Panc1 (cell line): Measurements from ENCODE around the gene LAG3. TPM values are rescaled to one million over a fixed set of nuclear protein-coding genes. Genes with fewer than 3 reads are reported as not detected.

Source experiments
- ATAC-seq: fragments of 200-7000 bp; cut with Tn5 transposase; 2 replicates; pipeline ENCODE4 v1.9.1; 2020; ENCODE audit warnings: mild to moderate bottlenecking, moderate library complexity
- BruUV-seq: library from RNA; stranded (reverse); fragments of 400-500 nt; replicated peaks from 2 replicates; lab custom pipeline; 2021; lab: Mats Ljungman, UMichigan
- CTCF ChIA-PET: fragments of 300-600 bp; sonication (Branson Sonifier 250); formaldehyde crosslinking; loops from one replicate; lab custom pipeline; 2022; ENCODE audit warnings: antibody characterized with exemption; lab: Charles Lee
- POLR2A ChIA-PET: fragments of 300-600 bp; sonication (Branson Sonifier 250); formaldehyde crosslinking; loops from one replicate; lab custom pipeline; 2022; ENCODE audit warnings: antibody characterized with exemption; lab: Charles Lee
- DNase-seq: peaks from one replicate; pipeline ENCODE4 v3.0.0-alpha.2; 2010; ENCODE audit warnings: low read depth, low spot score
- H3K27ac ChIP-seq: 2 replicates; pipeline ENCODE4 v1.5.1; 2011; ENCODE audit warnings: mild to moderate bottlenecking, low read length, inconsistent platforms
- H3K27me3 ChIP-seq: fragments of 200-500 bp; sonication (Bioruptor generic); 2 replicates; pipeline ENCODE4 v1.6.0; 2014; ENCODE audit warnings: low read length, inconsistent platforms; ENCODE audit not compliant: control insufficient read depth, insufficient read depth
- H3K36me3 ChIP-seq: fragments of 200-500 bp; sonication (Bioruptor generic); 2 replicates; pipeline ENCODE4 v1.5.1; 2014; ENCODE audit warnings: inconsistent platforms, mild to moderate bottlenecking, low read length, moderate library complexity; ENCODE audit not compliant: control insufficient read depth, insufficient read depth
- H3K4me1 ChIP-seq: 2 replicates; pipeline ENCODE4 v1.5.1; 2011; ENCODE audit warnings: inconsistent platforms, mild to moderate bottlenecking, low read length, moderate library complexity; ENCODE audit not compliant: control insufficient read depth, insufficient read depth
- H3K4me3 ChIP-seq, 2 experiments: 2 replicates each; pipeline ENCODE4 v1.5.1; 2011 to 2012; ENCODE audit warnings: low read depth in 2 of 2, low read length in 2 of 2, mild to moderate bottlenecking in 2 of 2, inconsistent platforms in 1 of 2, moderate library complexity in 1 of 2
- H3K9me3 ChIP-seq: fragments of 200-500 bp; sonication (Bioruptor generic); 2 replicates; pipeline ENCODE4 v1.5.1; 2014; ENCODE audit warnings: low read depth, mild to moderate bottlenecking, inconsistent platforms, low read length, moderate library complexity; ENCODE audit not compliant: control insufficient read depth, insufficient read depth
- POLR2AphosphoS5 ChIP-seq: IDR thresholded peaks from 2 replicates; pipeline ENCODE4 v1.6.1; 2012; ENCODE audit warnings: mild to moderate bottlenecking, low read depth, low read length, moderate library complexity
- SIN3A ChIP-seq: IDR thresholded peaks from 2 replicates; pipeline ENCODE4 v1.6.1; 2012; ENCODE audit warnings: low read depth, mild to moderate bottlenecking, low read length, moderate library complexity, borderline replicate concordance; ENCODE audit not compliant: insufficient read depth
- TCF7L2 ChIP-seq: IDR thresholded peaks from 2 replicates; pipeline ENCODE4 v1.6.1; 2011; ENCODE audit warnings: mild to moderate bottlenecking, low read depth, low read length, inconsistent platforms
- in situ Hi-C: cut with HindIII; loops from 2 replicates; pipeline ENCODE4 v1.10.0; 2016; ENCODE audit warnings: low sequenced_read_pairs, low pct_unique_long_range_greater_than_20kb
- intact Hi-C: fragments of 100-400 bp; cut with micrococcal nuclease; formaldehyde crosslinking; loops from one replicate; pipeline ENCODE4 v1.10.0; 2022; ENCODE audit not compliant: unreplicated experiment
- total RNA-seq: library from RNA; stranded (reverse); gene quantifications from one replicate; pipeline ENCODE4 v1.2.1, GENCODE V29; 2021; ENCODE audit not compliant: unreplicated experiment
- TF ChIP-seq, protein P1 (sequence below): fragments of 450-650 bp; IDR thresholded peaks from 2 replicates; pipeline ENCODE4 v1.5.1; 2017; ENCODE audit warnings: mild to moderate bottlenecking
- TF ChIP-seq, protein P2 (sequence below), 2 experiments: IDR thresholded peaks; 2 replicates each; pipeline ENCODE4 v1.6.1; 2011 to 2012; ENCODE audit warnings: low read depth in 2 of 2, control low read depth in 1 of 2, low read length in 1 of 2, mild to moderate bottlenecking in 1 of 2, moderate library complexity in 1 of 2; ENCODE audit not compliant: insufficient read depth in 1 of 2

LAG3 gene
- total RNA-seq, 1 experiment from 2014 or later = 2.7 TPM

DNA sequence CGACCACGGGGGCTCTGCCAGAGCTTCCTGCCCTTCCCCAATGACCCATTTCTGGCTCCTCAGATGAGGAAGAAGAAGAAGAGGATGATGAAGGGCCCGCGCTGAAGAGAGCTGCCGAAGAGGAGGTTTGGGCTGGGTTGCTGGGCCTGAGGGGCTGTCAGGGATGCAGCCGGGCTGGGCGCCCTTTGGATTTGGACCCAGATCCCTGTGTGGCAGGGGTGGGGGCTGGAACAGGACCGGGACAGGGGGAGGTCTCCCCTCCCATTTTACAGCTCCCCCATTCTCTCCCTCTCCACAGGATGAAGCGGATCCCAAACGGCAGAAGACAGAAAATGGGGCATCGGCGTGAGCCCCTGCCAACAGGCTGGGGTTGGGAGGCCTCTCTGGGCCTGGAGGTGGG is 2.2 kb upstream of the LAG3 start:
- TSS peak; percentile 95 for BruUV-seq
- no peaks in the 10 kb centered on the region for H3K27me3 ChIP-seq
- intact Hi-C loops (no loop called here), in situ Hi-C loops (no loop called here)
- H3K9me3 ChIP-seq = no peaks in the 10 kb centered on the region
- H3K27ac ChIP-seq = no peak overlapping the region
- H3K4me3 ChIP-seq = no peak overlapping the region
- ChIA-PET CTCF (no interaction called here), POLR2A (no interaction called here)
- DNase-seq = no peak
- TF ChIP-seq, protein P1, sequence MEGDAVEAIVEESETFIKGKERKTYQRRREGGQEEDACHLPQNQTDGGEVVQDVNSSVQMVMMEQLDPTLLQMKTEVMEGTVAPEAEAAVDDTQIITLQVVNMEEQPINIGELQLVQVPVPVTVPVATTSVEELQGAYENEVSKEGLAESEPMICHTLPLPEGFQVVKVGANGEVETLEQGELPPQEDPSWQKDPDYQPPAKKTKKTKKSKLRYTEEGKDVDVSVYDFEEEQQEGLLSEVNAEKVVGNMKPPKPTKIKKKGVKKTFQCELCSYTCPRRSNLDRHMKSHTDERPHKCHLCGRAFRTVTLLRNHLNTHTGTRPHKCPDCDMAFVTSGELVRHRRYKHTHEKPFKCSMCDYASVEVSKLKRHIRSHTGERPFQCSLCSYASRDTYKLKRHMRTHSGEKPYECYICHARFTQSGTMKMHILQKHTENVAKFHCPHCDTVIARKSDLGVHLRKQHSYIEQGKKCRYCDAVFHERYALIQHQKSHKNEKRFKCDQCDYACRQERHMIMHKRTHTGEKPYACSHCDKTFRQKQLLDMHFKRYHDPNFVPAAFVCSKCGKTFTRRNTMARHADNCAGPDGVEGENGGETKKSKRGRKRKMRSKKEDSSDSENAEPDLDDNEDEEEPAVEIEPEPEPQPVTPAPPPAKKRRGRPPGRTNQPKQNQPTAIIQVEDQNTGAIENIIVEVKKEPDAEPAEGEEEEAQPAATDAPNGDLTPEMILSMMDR = no peak
- TF ChIP-seq, protein P2, sequence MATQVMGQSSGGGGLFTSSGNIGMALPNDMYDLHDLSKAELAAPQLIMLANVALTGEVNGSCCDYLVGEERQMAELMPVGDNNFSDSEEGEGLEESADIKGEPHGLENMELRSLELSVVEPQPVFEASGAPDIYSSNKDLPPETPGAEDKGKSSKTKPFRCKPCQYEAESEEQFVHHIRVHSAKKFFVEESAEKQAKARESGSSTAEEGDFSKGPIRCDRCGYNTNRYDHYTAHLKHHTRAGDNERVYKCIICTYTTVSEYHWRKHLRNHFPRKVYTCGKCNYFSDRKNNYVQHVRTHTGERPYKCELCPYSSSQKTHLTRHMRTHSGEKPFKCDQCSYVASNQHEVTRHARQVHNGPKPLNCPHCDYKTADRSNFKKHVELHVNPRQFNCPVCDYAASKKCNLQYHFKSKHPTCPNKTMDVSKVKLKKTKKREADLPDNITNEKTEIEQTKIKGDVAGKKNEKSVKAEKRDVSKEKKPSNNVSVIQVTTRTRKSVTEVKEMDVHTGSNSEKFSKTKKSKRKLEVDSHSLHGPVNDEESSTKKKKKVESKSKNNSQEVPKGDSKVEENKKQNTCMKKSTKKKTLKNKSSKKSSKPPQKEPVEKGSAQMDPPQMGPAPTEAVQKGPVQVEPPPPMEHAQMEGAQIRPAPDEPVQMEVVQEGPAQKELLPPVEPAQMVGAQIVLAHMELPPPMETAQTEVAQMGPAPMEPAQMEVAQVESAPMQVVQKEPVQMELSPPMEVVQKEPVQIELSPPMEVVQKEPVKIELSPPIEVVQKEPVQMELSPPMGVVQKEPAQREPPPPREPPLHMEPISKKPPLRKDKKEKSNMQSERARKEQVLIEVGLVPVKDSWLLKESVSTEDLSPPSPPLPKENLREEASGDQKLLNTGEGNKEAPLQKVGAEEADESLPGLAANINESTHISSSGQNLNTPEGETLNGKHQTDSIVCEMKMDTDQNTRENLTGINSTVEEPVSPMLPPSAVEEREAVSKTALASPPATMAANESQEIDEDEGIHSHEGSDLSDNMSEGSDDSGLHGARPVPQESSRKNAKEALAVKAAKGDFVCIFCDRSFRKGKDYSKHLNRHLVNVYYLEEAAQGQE (IDR thresholded peaks at IDR 0.05; ENCODE audit: insufficient read depth in 1 of 2, low read depth in 2 of 2, low read length in 1 of 2) = no peak
- TF ChIP-seq TCF7L2 (no peak), SIN3A (no peak), POLR2AphosphoS5 (no peak)
- H3K4me1 ChIP-seq = peaks cover 32% of the 10 kb centered on the region
- peaks cover 2% of the 10 kb centered on the region for H3K36me3 ChIP-seq
- no peak for ATAC-seq

DNA sequence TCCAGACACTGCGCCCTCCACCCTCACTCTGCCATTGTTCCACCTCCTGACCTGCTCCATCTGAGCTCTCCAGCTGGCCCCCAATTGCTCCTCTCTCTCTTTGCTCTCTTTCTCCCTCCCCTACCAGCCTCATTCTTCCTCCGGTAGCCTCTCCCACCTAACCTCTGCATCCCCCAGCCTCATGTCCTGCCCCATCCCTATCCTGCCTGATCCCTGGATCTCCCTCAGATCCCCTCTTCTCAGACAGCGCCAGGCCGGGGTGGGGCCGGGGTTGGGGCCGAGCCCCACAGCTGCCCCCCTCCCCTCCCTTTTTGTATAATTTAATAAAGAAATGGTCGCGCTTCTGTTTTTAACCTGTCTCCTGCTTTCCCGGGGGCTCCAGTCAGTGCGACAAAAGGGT is 1.7 kb upstream of the LAG3 start:
- intact Hi-C loops = no loop called here
- no peak overlapping the region for H3K4me3 ChIP-seq
- DNase-seq = no peak
- TF ChIP-seq TCF7L2 = no peak
- TF ChIP-seq, protein P2 (IDR thresholded peaks at IDR 0.05; ENCODE audit: insufficient read depth in 1 of 2, low read depth in 2 of 2, low read length in 1 of 2) = no peak
- no peak for TF ChIP-seq SIN3A
- no peak for ATAC-seq
- H3K36me3 ChIP-seq = peaks cover 2% of the 10 kb centered on the region
- H3K9me3 ChIP-seq = no peaks in the 10 kb centered on the region
- no peaks in the 10 kb centered on the region for H3K27me3 ChIP-seq
- H3K27ac ChIP-seq = no peak overlapping the region
- POLR2A ChIA-PET = interaction anchor here (0.6 to 1.0 kb wide), 2 partner anchors 31 to 276 kb away, joined by 3 read pairs; no protein-coding TSS in a partner anchor
- in situ Hi-C loops = no loop called here
- no TSS peak for BruUV-seq
- CTCF ChIA-PET = no interaction called here
- H3K4me1 ChIP-seq = peaks cover 27% of the 10 kb centered on the region
